Renal pelvis (tissue), 4 donors: ENCODE results near the gene SCNN1A. TPM values are rescaled to one million over a fixed set of nuclear protein-coding genes. Genes with fewer than 3 reads are reported as not detected.

ENCODE experiments used
- DNase-seq: peaks from one replicate; pipeline ENCODE4 v3.0.0-alpha.2; 2013
- polyA plus RNA-seq, 3 donors: library from polyadenylated mRNA; unstranded; fragments of 120-200 nt; gene quantifications; one replicate each; pipeline ENCODE4 v1.2.1, GENCODE V29; 2013; ENCODE audit not compliant: insufficient read length in 3 of 3

SCNN1A gene
- polyA plus RNA-seq, 3 donors = 64.4 to 105 (median 88.9) TPM

DNA sequence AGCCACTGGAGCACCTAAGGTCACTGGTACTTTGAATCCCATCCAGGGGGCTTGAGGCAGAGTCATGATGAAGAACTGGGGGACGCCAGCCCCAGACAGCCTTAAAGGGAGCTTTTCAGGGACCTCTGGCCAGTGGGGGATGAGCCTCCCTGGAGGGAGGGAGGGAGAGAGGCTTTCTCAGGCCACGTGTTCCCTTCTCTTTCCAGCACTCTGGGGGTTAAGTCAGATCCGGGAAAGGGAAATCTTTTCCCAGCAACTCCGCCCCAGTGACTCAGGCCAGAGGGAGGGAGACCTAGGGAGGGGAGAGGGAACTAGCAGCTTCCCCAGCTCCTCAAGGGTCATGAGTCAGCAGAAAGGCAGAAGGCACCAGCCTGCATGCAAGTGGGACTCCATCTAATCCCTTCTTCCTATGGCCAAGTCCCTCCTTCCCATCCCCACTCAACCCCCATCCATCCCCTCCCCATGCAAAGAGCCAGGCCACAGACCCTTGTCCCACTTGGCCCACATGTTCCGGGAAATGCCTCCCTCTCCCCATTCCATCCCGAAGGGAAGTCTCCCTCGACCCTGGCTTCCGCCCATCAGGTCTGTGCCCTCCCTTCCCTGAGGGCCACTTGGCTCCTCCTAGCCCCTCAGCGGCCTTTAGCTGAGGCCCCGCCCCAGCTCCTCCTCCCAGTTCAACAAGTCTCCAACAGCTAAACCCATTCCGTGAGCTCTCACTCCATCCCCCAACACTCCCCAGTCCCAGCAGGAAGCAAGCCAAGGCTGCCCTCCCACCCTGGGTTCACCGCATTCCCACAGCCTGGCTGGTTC, 39.1 kb downstream of the SCNN1A start:
- DNase-seq = peak; percentile 95

GRCh38 chr12:6335451-6336078, 39.8 kb downstream of the SCNN1A start:
- no peak for DNase-seq

GRCh38 chr12:6334940-6335450, 40.4 kb downstream of the SCNN1A start:
- no peak for DNase-seq

- DNase-seq = no peak
Measured at GRCh38 chr12:6334359-6334758, 41.0 kb downstream of the SCNN1A start.

DNA sequence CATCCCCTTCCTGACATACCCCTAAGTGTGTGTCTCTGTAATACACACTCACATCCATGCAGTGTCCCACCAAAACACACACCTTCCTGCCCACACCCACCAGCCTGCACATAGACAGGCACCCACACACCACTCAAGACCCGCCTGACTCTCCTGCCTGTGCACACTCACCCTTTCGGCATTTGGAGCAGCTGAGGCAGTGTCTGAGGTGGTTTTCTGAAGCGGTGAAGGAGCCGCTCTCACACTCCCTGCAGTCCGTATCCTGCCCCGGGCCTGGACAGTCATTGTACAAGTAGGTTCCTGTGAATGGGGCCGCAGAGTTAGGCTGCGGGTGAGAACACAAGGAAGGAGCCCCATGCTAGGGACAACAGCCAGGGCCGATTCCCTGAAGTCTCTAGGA, 41.8 kb downstream of the SCNN1A start:
- DNase-seq = no peak

GRCh38 chr12:6333029-6333428, 42.3 kb downstream of the SCNN1A start:
- no peak for DNase-seq

- no peak for DNase-seq
Measured at GRCh38 chr12:6332459-6332858, 42.9 kb downstream of the SCNN1A start.

DNA sequence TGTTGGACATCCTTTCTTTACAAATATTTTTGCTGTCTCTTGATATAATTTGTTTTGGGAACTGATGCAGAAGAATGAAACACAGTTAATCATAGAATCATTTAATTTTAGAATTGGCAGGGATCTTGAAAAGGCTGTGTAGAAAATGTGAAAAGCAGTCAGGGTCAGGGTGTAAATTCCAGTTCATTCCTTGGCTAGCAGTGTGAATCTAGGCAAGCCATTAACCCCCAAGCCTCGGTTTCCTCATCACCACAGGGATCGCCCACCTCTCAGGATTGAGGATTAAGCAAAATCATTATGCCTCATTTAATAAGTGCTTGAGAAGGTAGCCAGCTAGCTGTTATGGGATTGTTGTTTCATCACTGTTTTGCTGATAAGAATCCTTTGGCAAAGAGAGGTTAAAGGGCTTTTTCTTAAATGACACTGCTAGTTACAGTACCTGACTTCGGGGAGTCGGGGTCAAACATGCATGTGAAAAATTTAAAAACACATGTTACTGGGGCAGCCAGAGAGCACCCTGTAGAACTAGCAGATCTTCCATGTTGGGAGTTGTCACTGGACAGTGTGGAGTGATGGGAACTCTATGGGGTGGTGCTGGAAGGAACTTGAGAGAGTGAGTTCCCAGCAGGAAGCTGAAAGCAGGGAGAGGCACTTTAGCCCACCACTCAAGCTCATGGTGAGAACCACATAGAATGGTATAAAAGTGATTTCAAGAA, 44.2 kb downstream of the SCNN1A start:
- no peak for DNase-seq

- no peak for DNase-seq
Measured at GRCh38 chr12:6330192-6330591, 45.2 kb downstream of the SCNN1A start.

DNA sequence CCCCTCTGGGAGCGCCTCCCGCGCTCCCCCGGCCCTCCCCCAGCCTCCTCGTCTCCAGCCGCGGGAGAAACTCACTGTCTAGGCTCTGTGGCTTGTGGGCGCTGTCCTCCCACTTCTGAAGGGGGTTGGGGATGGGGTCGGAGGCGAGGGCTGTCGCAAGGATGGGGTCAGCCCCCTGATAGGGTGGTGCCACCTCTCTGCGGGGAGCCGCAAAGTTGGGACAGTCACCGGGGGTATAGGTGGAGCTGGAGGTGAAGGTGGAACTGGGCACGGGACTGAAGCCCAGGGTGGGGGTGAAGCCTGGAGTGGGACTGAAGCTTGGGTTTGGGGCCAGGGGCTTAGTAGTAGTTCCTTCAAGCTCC, 45.7 kb downstream of the SCNN1A start:
- no peak for DNase-seq

GRCh38 chr12:6328945-6329702, 46.2 kb downstream of the SCNN1A start:
- no peak for DNase-seq

GRCh38 chr12:6328045-6328779, 47.2 kb downstream of the SCNN1A start:
- DNase-seq = no peak

- no peak for DNase-seq
Measured at GRCh38 chr12:6327229-6328041, 47.9 kb downstream of the SCNN1A start.

DNA sequence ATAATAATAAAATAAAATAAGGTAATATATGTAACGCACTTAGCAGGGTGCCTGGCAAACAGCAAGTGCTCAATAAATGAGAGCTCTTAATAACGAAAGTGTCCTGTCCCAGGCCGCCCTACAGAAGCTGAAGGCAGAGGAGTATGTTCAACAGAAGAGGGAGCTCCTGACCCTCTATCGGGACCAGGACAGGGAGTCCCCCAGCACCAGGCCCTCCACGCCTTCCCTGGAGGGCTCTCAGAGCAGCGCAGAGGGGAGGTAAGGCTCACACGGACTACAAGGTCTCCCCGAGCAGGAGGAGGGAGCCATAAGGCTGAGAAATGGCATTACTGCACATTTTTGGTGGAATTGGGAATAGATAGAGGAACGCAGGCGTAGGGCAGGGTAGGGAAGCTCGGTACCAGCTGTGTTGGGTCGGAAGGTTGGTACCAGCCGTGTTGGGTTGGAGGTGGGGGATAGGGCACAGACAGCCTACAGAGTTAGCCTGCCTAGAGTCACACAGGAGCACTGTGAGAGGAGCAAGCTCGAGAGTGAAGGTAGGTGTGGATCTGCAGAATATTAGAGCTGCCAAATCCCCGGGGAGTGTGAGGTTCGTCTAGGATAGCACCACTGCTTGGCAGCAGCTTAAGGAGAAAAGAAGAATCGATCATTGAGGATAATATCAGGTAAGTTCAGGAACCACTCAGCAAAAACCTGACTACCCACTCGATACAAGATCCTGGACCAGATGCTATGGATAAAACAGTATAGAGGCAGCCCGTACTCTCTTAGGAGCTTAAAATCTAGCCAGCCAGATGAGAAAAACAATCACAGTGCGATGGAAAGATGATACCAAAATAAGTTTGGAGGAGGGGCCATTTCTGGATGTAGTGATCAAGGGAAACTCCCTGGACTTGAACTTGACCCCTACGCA, 48.8 kb downstream of the SCNN1A start:
- no peak for DNase-seq

GRCh38 chr12:6324936-6325750, 50.2 kb downstream of the SCNN1A start:
- no peak for DNase-seq

DNA sequence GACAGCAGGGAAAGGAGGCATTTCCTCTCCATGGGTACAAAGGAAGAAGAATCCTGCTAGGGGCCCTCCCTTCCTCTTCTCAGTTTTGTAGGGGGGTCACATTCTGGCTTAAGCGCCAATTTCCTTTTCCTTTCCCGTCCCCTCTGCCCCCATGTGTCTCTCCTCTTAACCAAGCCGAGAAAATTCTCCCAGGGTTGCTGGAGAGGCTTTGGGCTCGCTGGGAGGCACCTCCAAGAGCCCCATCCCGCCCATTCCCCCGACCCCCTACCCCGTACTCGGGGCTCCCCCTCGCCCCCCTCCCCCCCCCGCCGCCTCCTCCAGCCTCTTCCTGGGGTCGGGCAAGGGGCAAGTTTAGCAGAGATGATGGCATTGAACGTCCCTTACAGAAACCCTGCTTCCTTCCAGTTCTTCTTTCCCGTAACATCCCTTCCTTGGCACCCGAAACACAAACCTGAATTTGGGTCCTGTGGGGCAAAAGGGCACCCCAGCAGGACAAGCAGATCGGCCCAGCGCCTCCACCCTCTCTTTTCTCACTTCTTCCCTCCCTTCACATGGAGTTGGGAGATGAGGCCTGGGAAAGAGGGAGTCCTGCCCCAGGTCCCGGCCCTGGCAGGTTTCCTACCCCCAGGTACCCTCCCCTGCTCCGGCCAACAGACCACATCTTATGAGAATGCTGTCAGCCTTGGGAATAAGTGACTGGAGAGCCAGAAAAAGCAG, 51.2 kb downstream of the SCNN1A start:
- DNase-seq = no peak

- no peak for DNase-seq
Measured at GRCh38 chr12:6323340-6323994, 51.9 kb downstream of the SCNN1A start.
